Measurements from ENCODE around the gene CTU2.

- TF ChIP-seq GATA2 (IDR thresholded peaks at IDR 0.05; ENCODE audit: low read depth, low read length) (no peak), GATA3 (IDR thresholded peaks at IDR 0.05; ENCODE audit: low read depth, low read length) (no peak)
These were observed 3.7 kb upstream of the CTU2 start for GRCh38 chr16:88702371-88703210.

Data from SH-SY5Y (cell line).